SK-N-SH (cell line): Measurements from ENCODE around the gene CDH4. TPM values are rescaled to one million over a fixed set of nuclear protein-coding genes. Genes with fewer than 3 reads are reported as not detected.

ENCODE experiments used
- CTCF ChIA-PET: fragments of 300-600, 350-600 bp; formaldehyde crosslinking; extraction: SDS; loops from one replicate; lab custom pipeline; 2021; lab: Yijun Ruan, JAX
- POLR2A ChIA-PET: fragments of 350-600 bp; sonication (Branson Sonifier 250); formaldehyde crosslinking; extraction: SDS; loops from one replicate; lab custom pipeline; 2020; ENCODE audit warnings: antibody characterized with exemption, inconsistent platforms; lab: Yijun Ruan, JAX
- DNase-seq: peaks from one replicate; pipeline ENCODE4 v3.0.0; 2012
- H2AFZ ChIP-seq: fragments of 200-600 bp; sonication (generic); 2 replicates; pipeline ENCODE4 v1.8.1; 2016; ENCODE audit warnings: antibody characterized with exemption, mild to moderate bottlenecking, low read depth
- H3F3A ChIP-seq: fragments of 200-600 bp; sonication (generic); replicated peaks from 2 replicates; pipeline ENCODE3; 2016; ENCODE audit warnings: antibody characterized with exemption, mild to moderate bottlenecking; ENCODE audit not compliant: insufficient read depth
- H3K27ac ChIP-seq, 2 experiments: fragments of 200-500 bp in 1 of 2; fragments of 200-600 bp in 1 of 2; sonication (Bioruptor generic) in 1 of 2; sonication (generic), shearing (Covaris generic) in 1 of 2; 2 replicates each; pipeline versions ENCODE4 v1.5.1 to v1.6.1; 2014 to 2016; ENCODE audit warnings: low read depth in 2 of 2, inconsistent platforms in 1 of 2, low read length in 1 of 2, mild to moderate bottlenecking in 1 of 2, mixed read lengths in 1 of 2
- H3K27me3 ChIP-seq: fragments of 200-600 bp; sonication (generic), shearing (Covaris generic); 2 replicates; pipeline ENCODE4 v1.6.1; 2016; ENCODE audit warnings: mixed run types; ENCODE audit not compliant: insufficient read depth
- H3K36me3 ChIP-seq, 2 experiments: fragments of 200-500 bp in 1 of 2; fragments of 200-600 bp in 1 of 2; sonication (Bioruptor generic) in 1 of 2; sonication (generic) in 1 of 2; replicated peaks in 1 of 2; 2 replicates each; pipeline versions ENCODE3 to v1.5.1; 2014 to 2016; ENCODE audit warnings: low read length in 1 of 2, mild to moderate bottlenecking in 1 of 2; ENCODE audit not compliant: insufficient read depth in 2 of 2, control insufficient read depth in 1 of 2
- H3K4me1 ChIP-seq, 2 experiments: fragments of 200-500 bp in 1 of 2; fragments of 200-600 bp in 1 of 2; sonication (Bioruptor generic) in 1 of 2; sonication (generic), shearing (Covaris generic) in 1 of 2; 2 replicates each; pipeline versions ENCODE4 v1.5.1 to v1.6.1; 2014 to 2016; ENCODE audit warnings: low read depth in 1 of 2, low read length in 1 of 2, mixed run types in 1 of 2; ENCODE audit not compliant: insufficient read depth in 2 of 2, control insufficient read depth in 1 of 2
- H3K4me2 ChIP-seq: fragments of 200-600 bp; sonication (generic), shearing (Covaris generic); 2 replicates; pipeline ENCODE4 v1.6.1; 2017; ENCODE audit warnings: mixed run types
- H3K4me3 ChIP-seq, 2 experiments: fragments of 200-500 bp in 1 of 2; fragments of 200-600 bp in 1 of 2; sonication (Bioruptor generic) in 1 of 2; sonication (generic), shearing (Covaris generic) in 1 of 2; 2 replicates each; pipeline versions ENCODE4 v1.5.1 to v1.8.1; 2014 to 2016; ENCODE audit warnings: low read depth in 2 of 2, inconsistent platforms in 1 of 2, low read length in 1 of 2, mild to moderate bottlenecking in 1 of 2, mixed read lengths in 1 of 2, moderate library complexity in 1 of 2
- H3K79me2 ChIP-seq: fragments of 200-600 bp; sonication (generic); 2 replicates; pipeline ENCODE4 v1.8.1; 2017; ENCODE audit warnings: mild to moderate bottlenecking; ENCODE audit not compliant: insufficient read depth
- H3K9ac ChIP-seq: fragments of 200-600 bp; sonication (generic); 2 replicates; pipeline ENCODE4 v1.6.1; 2017; ENCODE audit warnings: mixed run types
- H3K9me2 ChIP-seq: fragments of 200-600 bp; sonication (generic); 2 replicates; pipeline ENCODE4 v1.6.1; 2017; ENCODE audit warnings: mixed run types
- H3K9me3 ChIP-seq: fragments of 200-600 bp; sonication (generic); 2 replicates; pipeline ENCODE4 v1.6.1; 2017; ENCODE audit warnings: mixed run types, mild to moderate bottlenecking, moderate library complexity
- H4K20me1 ChIP-seq: fragments of 200-600 bp; sonication (generic); 2 replicates; pipeline ENCODE4 v1.6.1; 2017; ENCODE audit warnings: mild to moderate bottlenecking, mixed run types; ENCODE audit not compliant: insufficient read depth
- CHD2 ChIP-seq: fragments of 150-350 bp; IDR thresholded peaks from 2 replicates; pipeline ENCODE4 v1.6.1; 2018; ENCODE audit warnings: low read length; ENCODE audit not compliant: partially characterized antibody
- FOXJ3 ChIP-seq: sonication (generic); formaldehyde crosslinking; IDR thresholded peaks from 2 replicates; pipeline ENCODE4 v1.5.1; 2020; ENCODE audit warnings: mild to moderate bottlenecking, missing genetic modification reagents
- PBX3 ChIP-seq: IDR thresholded peaks from 2 replicates; pipeline ENCODE4; 2012
- POLR2AphosphoS5 ChIP-seq: IDR thresholded peaks from 2 replicates; pipeline ENCODE4 v1.6.1; 2012; ENCODE audit warnings: low read depth, low read length
- RFX5 ChIP-seq: IDR thresholded peaks from 2 replicates; pipeline ENCODE4 v1.6.1; 2012; ENCODE audit warnings: mild to moderate bottlenecking, improper control_type of control experiment, low read length
- WGBS: methylation state at CpG from one replicate; pipeline ENCODE4 v1.1.6; 2017; ENCODE audit warnings: low lambda C conversion rate; 5-methylcytosine and 5-hydroxymethylcytosine counted together
- polyA plus RNA-seq, 3 experiments: library from polyadenylated mRNA; depleted of rRNA; stranded (reverse); fragments of >200 nt; gene quantifications; 2 replicates each; pipeline ENCODE4 v1.2.3, GENCODE V29; 2012
- TF ChIP-seq, protein P1 (sequence below): IDR thresholded peaks from 2 replicates; pipeline ENCODE4 v1.6.1; 2012; ENCODE audit warnings: mild to moderate bottlenecking, low read depth, low read length, moderate library complexity
- TF ChIP-seq, protein P2 (sequence below): IDR thresholded peaks from 2 replicates; pipeline ENCODE4 v1.4.0; 2012; ENCODE audit warnings: low read depth, borderline replicate concordance
- TF ChIP-seq, protein P3 (sequence below): fragments of 150-350 bp; IDR thresholded peaks from 2 replicates; pipeline ENCODE4 v1.6.1; 2016; ENCODE audit warnings: mild to moderate bottlenecking, low read depth, low read length
- TF ChIP-seq, protein P4 (sequence below): IDR thresholded peaks from 2 replicates; pipeline ENCODE4 v1.4.0; 2012; ENCODE audit warnings: low read depth, borderline replicate concordance
- TF ChIP-seq, protein P5 (sequence below): fragments of 150-350 bp; IDR thresholded peaks from 2 replicates; pipeline ENCODE4 v1.6.1; 2017; ENCODE audit warnings: antibody characterized with exemption, low read length, low read depth, borderline replicate concordance

Gene CDH4
- polyA plus RNA-seq, 1 of the 3 experiments (the other 2 are of a cell fraction): not detected

DNA sequence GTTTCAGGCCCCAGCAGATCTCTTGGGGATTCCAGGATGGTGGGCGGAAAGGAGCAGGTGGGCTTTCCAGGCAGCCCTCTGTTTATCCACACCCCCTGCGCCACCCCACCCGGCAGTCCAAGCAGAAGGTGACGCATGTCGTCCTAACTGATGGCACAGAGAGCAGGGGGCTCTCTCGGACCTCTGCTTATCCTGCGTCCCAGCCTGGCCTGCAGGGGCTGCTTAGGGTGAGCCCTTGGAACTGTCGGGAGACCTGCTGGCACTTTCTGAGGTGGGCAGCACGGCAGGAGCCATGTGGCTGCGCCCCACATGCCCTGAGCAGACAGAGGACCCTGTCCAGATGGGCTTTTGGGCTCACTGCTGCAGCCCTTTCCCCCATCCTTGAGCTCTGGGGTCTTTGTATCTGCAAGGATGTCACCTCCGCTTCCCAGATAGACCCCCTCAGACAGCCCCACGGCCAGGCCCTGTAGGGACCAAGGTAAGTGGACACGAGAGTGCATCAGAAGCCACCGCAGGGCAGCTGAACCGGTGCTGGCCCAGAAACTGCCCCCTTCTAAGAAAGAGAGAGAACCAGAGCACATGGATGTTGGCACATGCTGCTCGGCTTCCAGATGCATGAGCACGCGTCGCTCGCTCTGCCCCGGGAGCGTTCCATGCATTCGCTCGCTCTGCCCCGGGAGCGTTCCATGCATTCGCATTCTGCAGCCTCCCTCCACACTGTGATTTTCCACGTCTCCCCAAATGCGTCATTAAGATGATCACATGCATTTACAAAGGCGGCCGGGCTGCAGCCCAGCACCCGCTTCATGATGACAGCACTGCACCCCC is 566.9 kb downstream of the CDH4 start:
- Histone ChIP-seq H3K9me3 (no peaks in the 10 kb centered on the region), H3F3A (no peaks in the 10 kb centered on the region), H4K20me1 (no peaks in the 10 kb centered on the region), H3K4me3 (no peak overlapping the region), H3K36me3 (no peaks in the 10 kb centered on the region), H3K9ac (no peak overlapping the region), H2AFZ (no peak overlapping the region), H3K4me2 (no peak overlapping the region), H3K79me2 (no peaks in the 10 kb centered on the region), H3K27me3 (no peaks in the 10 kb centered on the region), H3K9me2 (no peaks in the 10 kb centered on the region), H3K27ac (no peak overlapping the region), H3K4me1 (no peaks in the 10 kb centered on the region)
- POLR2A ChIA-PET: no interaction called here
- CTCF ChIA-PET: no interaction called here
- TF ChIP-seq, protein P1, sequence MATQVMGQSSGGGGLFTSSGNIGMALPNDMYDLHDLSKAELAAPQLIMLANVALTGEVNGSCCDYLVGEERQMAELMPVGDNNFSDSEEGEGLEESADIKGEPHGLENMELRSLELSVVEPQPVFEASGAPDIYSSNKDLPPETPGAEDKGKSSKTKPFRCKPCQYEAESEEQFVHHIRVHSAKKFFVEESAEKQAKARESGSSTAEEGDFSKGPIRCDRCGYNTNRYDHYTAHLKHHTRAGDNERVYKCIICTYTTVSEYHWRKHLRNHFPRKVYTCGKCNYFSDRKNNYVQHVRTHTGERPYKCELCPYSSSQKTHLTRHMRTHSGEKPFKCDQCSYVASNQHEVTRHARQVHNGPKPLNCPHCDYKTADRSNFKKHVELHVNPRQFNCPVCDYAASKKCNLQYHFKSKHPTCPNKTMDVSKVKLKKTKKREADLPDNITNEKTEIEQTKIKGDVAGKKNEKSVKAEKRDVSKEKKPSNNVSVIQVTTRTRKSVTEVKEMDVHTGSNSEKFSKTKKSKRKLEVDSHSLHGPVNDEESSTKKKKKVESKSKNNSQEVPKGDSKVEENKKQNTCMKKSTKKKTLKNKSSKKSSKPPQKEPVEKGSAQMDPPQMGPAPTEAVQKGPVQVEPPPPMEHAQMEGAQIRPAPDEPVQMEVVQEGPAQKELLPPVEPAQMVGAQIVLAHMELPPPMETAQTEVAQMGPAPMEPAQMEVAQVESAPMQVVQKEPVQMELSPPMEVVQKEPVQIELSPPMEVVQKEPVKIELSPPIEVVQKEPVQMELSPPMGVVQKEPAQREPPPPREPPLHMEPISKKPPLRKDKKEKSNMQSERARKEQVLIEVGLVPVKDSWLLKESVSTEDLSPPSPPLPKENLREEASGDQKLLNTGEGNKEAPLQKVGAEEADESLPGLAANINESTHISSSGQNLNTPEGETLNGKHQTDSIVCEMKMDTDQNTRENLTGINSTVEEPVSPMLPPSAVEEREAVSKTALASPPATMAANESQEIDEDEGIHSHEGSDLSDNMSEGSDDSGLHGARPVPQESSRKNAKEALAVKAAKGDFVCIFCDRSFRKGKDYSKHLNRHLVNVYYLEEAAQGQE: no peak
- no peak for TF ChIP-seq RFX5
- no peak for TF ChIP-seq POLR2AphosphoS5
- TF ChIP-seq, protein P2, sequence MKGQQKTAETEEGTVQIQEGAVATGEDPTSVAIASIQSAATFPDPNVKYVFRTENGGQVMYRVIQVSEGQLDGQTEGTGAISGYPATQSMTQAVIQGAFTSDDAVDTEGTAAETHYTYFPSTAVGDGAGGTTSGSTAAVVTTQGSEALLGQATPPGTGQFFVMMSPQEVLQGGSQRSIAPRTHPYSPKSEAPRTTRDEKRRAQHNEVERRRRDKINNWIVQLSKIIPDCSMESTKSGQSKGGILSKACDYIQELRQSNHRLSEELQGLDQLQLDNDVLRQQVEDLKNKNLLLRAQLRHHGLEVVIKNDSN: no peak
- TF ChIP-seq CHD2: no peak
- TF ChIP-seq, protein P3, sequence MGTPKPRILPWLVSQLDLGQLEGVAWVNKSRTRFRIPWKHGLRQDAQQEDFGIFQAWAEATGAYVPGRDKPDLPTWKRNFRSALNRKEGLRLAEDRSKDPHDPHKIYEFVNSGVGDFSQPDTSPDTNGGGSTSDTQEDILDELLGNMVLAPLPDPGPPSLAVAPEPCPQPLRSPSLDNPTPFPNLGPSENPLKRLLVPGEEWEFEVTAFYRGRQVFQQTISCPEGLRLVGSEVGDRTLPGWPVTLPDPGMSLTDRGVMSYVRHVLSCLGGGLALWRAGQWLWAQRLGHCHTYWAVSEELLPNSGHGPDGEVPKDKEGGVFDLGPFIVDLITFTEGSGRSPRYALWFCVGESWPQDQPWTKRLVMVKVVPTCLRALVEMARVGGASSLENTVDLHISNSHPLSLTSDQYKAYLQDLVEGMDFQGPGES: no peak
- TF ChIP-seq, protein P4, sequence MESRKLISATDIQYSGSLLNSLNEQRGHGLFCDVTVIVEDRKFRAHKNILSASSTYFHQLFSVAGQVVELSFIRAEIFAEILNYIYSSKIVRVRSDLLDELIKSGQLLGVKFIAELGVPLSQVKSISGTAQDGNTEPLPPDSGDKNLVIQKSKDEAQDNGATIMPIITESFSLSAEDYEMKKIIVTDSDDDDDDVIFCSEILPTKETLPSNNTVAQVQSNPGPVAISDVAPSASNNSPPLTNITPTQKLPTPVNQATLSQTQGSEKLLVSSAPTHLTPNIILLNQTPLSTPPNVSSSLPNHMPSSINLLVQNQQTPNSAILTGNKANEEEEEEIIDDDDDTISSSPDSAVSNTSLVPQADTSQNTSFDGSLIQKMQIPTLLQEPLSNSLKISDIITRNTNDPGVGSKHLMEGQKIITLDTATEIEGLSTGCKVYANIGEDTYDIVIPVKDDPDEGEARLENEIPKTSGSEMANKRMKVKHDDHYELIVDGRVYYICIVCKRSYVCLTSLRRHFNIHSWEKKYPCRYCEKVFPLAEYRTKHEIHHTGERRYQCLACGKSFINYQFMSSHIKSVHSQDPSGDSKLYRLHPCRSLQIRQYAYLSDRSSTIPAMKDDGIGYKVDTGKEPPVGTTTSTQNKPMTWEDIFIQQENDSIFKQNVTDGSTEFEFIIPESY: no peak
- no peak for TF ChIP-seq FOXJ3 (CRISPR knock-in tag)
- TF ChIP-seq, protein P5, sequence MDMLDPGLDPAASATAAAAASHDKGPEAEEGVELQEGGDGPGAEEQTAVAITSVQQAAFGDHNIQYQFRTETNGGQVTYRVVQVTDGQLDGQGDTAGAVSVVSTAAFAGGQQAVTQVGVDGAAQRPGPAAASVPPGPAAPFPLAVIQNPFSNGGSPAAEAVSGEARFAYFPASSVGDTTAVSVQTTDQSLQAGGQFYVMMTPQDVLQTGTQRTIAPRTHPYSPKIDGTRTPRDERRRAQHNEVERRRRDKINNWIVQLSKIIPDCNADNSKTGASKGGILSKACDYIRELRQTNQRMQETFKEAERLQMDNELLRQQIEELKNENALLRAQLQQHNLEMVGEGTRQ: no peak
- no peak for TF ChIP-seq PBX3
- 83% methylated on average over 18 of the region's 32 CpGs for WGBS
- DNase-seq: no peak
